HL-60/S4 treated with retinoic acid at 250 ng/mL for 4 days and 3 days (cell line): ENCODE measurements around the gene FXYD7.

Experiments used
- in situ Hi-C: fragments of 300-500 bp; cut with MboI; formaldehyde crosslinking; loops from 2 replicates; pipeline ENCODE4 v1.7.0; 2022; ENCODE audit warnings: low sequenced_read_pairs

FXYD7 gene

GRCh38 chr19:35160629-35161433 is 17.8 kb downstream of the FXYD7 start:
- in situ Hi-C loops: no loop called here

- in situ Hi-C loops: no loop called here
These were observed 18.3 kb downstream of the FXYD7 start for GRCh38 chr19:35161434-35161743.

- in situ Hi-C loops: no loop called here
These were observed 19.6 kb downstream of the FXYD7 start for GRCh38 chr19:35162471-35163326.

DNA sequence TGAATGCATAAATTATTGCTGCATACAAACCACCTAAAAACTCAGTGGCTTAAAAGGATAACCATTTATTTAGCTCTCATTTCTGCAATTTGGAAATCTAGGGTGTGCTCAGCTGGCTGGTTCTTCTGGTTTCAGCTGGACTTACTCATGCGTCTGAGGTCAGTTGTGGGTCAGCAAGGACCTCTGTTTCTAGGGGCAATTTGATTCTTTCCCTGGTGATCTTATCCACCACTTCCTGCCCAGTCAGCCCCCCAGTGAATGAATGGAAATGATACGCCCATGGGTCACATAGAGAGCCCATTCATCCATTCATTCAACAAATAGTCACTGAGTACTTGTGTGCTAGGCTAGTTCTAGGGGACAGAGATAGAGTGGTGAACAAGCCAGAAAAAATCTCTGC is 21.4 kb downstream of the FXYD7 start:
- in situ Hi-C loops: no loop called here

DNA sequence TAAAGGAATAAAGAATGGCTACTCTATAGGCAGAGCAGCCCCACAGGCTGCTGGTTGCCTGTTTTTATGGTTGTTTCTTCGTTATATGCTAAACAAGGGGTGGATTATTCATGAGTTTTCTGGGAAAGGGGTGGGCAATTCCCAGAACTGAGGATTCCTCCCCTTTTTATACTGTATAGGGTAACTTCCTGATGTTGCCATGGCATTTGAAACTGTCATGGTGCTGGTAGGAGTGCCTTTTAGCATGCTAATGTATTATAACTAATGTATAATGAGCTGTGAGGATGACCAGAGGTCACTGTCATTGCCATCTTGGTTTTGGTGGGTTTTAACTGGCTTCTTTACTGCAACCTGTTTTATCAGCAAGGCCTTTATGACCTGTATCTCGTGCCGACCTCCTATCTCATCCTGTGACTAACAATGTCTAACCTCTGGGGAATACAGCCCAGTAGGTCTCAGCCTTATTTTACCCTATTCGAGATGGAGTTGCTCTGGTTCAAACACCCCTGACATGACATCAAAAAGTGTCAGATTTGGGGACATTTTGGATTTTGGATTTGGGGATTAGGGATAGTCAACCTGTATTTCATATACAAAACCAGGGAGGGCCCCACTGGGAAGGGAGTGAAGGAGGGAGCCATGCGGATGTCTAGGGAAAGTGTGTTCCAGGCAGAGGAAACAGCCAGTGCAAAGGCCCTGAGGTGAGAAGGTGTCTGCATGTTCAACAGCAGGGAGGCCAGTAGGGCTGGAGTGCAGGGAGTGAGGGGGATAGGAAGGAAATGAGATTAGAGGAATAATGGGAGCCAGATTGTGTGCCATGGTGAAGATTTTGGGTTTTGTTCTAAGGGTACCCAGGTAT is 22.4 kb downstream of the FXYD7 start:
- in situ Hi-C loops: no loop called here

DNA sequence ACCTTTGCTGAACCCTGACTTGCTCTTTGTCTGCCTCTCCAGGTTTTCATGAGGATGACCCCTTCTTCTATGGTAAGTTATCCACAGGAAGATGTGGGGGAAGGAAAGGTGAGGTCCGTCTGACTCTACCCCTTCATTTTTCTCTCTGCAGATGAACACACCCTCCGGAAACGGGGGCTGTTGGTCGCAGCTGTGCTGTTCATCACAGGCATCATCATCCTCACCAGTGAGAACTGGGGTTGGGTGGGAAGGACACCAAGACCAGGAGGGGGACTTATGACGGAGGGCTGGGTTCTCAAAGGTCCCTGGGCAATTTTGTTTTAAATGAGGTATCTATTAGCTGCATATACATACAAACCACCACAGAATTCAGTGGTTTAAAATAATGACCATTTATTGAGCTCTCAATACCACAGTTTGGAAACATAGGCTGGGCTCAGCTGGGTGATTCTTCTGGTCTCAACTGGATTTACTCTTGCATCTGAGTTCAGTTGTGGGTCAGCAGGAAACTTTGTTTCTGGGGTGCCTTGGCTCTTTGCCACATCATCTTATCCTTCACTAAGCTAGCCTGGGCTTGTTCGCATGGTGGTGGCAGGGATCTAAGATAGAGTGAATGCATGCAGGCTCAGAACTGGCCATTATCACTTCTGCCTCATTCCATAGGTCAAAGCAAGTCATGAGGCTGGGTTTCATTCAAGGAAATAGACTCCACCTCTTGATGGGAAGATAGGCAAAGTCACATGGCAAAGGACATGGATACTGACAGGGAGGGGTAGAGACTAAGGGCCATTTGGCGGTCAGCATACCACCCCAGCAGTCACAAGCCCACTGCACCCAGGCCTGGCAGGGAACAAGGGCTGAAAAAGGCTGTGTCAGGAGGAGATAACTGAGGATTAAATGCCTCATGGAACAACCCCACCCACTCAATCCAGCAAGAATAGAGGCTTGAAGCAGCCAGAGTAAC is 23.3 kb downstream of the FXYD7 start:
- in situ Hi-C loops: no loop called here

GRCh38 chr19:35167251-35168119 is 24.4 kb downstream of the FXYD7 start:
- in situ Hi-C loops: no loop called here

- in situ Hi-C loops: no loop called here
These were observed 25.1 kb downstream of the FXYD7 start for GRCh38 chr19:35168196-35168595.

GRCh38 chr19:35169221-35169995 is 26.4 kb downstream of the FXYD7 start:
- in situ Hi-C loops: no loop called here

DNA sequence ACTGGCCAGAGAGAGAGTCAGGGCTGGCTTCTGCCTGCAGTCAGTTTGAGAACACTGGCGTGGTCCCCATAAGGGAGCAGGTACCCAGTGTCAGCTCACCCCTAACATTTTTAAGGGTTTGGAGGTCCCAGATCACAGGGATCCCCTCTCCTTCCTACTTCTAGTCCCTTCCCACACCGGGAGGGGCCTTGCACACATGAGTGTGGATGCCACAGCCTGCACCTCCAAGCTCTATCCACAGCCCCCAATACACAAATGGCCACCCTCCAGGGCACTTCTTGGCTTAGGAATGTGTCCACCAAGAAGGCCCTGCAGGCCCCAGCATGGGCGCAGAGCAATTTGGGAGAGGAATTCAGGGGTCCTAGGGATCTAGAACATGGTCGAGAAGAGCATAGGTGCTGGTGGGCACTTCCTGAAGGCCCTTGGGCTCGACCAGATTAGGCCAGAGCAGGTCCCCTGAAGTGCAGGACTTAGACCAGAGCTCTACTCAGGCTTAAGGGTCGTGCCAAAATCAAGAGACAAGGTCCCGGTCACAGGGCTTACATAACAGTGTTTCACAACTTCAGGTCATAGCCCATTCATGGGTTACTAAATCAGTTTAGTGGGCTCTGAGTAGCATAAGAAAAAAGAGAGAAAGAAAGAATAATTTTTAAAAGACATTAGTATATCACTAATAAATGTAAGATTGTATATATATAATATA is 27.5 kb downstream of the FXYD7 start:
- in situ Hi-C loops: no loop called here

DNA sequence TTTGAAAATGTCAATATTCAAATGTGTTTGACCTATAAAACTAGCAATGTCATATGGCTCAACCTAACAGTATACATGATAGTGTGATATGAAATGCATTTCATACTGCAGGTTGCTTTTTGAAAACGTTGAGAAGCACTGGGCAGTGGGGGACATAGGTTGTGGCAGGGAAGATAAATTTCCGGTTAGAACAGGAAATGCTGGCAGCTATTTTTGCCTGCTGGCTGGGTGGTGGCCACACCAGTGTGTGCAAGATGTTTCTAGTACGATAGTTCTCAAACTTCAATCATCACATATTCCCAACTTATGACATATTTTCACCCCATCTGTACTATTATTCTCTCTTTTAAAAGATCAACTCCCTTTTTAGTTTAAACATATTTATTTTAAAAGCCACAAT is 28.7 kb downstream of the FXYD7 start:
- in situ Hi-C loops: no loop called here

DNA sequence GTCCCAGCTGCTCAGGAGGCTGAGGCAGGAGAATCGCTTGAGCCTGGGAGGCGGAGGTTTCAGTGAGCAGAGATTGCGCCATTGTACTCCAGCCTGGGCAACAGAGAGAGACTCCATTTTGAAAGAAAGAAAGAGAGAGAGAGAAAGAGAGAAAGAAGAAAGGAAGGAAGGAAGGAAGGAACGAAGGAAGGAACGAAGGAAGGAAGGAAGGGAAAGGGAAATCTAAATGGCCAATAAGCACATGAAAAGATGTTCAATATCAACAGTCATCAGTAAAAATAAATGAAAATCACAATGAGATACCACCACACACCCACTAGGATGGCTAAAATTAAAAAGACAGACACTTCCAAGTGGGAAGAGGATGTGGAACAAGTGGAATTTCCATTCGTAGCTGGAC is 31.2 kb downstream of the FXYD7 start:
- in situ Hi-C loops: no loop called here

DNA sequence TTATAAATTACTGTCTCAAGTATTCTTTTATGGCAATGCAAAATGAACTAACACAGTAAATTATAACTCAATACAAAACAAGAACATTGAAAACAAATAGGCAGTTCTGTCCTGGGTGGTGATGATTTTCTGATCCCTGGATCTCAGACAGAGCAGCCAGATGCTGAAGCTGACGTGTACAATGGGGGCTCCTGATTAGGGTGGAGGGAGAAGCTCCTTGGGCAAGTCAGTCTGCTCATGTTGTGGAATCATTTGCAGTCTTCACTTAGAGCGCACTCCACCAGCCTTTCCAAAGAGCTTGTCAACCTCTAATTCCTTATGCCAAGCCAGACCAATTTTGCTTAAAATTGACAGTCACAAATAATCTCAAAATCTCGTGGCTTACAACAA is 33.1 kb downstream of the FXYD7 start:
- in situ Hi-C loops: no loop called here

DNA sequence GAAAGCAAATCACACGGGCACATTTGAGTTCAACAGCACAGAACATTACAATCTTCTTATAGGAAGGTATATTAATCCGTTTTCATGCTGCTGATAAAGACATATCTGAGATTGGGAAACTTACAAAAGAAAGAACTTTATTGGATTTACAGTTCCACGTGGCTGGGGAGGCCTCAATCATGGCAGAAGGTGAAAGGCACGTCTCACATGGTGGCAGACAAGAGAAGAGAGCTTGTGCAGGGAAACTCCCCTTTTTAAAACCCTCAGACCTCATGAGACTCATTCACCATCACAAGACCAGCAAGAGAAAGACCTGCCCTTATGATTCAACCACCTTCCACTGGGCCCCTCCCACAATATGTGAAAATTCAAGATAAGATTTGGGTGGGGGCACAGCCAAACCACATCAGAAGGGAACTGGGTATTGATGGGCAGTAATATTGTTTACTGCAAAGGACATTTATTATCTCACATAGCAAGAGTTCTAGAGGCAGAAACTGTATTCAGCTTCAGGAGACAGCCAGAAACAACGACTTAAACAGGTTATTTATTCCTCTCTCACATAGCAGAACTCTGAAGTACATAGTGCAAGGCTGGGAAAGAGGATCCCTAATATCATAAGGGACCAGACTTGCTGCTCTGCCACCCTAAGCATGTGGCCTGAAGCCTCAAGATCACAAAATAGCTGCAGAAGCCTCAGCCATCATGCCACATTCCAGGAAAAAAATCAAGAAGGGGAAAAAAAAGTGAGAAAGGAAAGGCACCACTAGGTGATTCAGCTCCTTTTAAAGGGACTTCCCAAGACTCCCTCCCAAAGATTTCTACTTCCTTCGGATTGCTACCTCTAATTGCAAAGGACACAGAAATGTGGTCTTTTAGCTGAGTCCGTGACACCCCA is 34.6 kb downstream of the FXYD7 start:
- in situ Hi-C loops: no loop called here

DNA sequence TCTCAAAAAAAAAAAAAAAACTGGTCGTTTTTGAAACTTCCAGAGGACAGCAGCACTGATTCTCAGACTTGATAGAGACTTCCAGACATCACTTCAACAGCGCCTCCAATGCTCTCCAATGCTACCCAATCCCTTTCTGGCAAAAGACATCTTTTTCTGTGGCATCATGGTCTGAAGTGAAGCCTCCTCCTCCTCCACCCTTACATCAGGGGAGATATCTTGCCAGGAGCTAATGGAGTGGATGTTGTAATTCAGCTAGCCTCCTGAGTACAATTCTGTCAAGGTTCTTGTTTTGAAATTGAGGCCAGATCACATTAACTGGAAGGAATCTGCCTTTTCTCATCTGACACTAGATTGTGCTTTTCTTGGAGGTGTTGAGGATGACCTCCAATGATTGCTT is 35.6 kb downstream of the FXYD7 start:
- in situ Hi-C loops: no loop called here

- in situ Hi-C loops: no loop called here
These were observed 36.8 kb downstream of the FXYD7 start for GRCh38 chr19:35179830-35180229.

- in situ Hi-C loops: no loop called here
These were observed 38.3 kb downstream of the FXYD7 start for GRCh38 chr19:35181387-35181786.
